Stimulated activated effector memory CD8-positive, alpha-beta T cell treated with anti-CD3 and anti-CD28 coated beads, Interleukin-12 subunit alpha, Interleukin-12 subunit beta, amount 100 ng/mL, for 72 hours (primary cell): ENCODE measurements around the gene MAP3K7.
A peak's percentile ranks its signal among the peaks of the same experiment; 100 is the strongest.

Experiments
- ATAC-seq: fragments of 150-1000 bp; cut with Tn5 transposase; 2 replicates; pipeline ENCODE4 v1.10.0; 2021
- DNase-seq, 2 donors: peaks; one replicate each; pipeline ENCODE4 v3.0.0; 2021 to 2022; ENCODE audit warnings: low spot score in 2 of 2
- H3K27ac Mint-ChIP-seq: one replicate; pipeline ENCODE4 v1.8.0; 2022; ENCODE audit warnings: mild to moderate bottlenecking, mixed read lengths
- H3K36me3 Mint-ChIP-seq: one replicate; pipeline ENCODE4 v1.8.0; 2022; ENCODE audit warnings: mild to moderate bottlenecking, mixed read lengths
- H3K4me1 Mint-ChIP-seq: one replicate; pipeline ENCODE4 v1.8.0; 2022; ENCODE audit warnings: mixed read lengths
- H3K4me3 Mint-ChIP-seq: one replicate; pipeline ENCODE4 v1.8.0; 2022; ENCODE audit warnings: mild to moderate bottlenecking, mixed read lengths
- H3K9me3 Mint-ChIP-seq: one replicate; pipeline ENCODE4 v1.8.0; 2022; ENCODE audit warnings: mixed read lengths

The MAP3K7 gene

DNA sequence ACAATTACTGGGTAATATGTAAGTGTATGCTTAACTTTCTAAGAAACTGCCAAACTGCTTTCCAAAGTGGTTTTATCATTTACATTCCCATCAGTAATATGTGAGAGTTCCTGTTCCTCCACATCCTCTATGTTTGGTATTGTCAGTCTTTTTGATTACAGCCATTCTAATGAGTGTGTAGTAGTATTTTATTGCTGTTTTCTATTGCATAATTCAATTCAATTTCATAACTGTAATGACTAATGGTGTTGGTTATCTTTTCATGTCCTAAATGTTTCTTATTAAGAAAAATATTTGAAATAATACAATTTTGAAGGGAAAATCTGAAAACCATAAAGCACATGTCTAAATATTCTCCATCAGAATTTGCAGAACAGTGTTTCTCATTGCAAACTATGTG is 119.3 kb downstream of the MAP3K7 start:
- no peak for ATAC-seq
- Mint-ChIP-seq H3K36me3 (peaks cover 5% of the 10 kb centered on the region), H3K4me1 (peaks cover 59% of the 10 kb centered on the region), H3K9me3 (no peaks in the 10 kb centered on the region), H3K27ac (no peak overlapping the region), H3K4me3 (no peak overlapping the region)
- no peak for DNase-seq

DNA sequence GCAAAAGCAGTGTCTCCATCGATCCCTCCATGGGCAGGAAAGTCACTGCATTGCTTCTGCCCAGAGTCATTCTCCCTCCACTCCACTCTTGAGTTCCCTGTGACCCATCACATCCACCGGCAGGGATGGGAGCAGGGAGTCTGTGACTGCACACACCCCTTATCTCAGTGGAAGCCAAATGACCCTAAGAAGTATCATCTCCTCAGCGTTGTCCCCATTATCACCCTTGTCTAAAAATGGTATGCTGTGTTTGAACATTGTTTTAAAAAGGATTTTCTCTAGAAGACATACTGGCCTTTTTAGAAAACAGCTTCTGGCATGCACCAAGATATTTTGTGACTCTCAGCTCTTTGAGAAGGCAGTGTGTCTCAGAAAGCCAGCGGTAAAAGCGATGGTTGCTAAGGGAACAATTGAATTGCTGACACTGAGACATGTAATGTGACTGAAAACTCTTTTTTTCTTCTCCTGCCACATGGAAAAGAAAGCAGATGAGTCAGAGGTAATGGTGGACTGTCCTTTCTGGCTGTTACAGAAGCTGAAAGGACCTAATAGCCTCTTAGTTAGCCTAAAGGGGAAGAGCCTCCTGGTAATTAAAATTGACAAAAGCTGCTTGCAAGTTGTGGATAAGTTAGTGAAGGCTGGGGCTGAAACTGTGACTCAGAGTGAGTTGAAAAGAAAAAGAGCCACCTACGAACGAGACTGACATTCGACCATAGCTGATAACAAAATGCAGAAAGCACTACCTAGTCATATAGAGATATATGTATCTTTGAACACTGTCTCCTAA is 120.5 kb downstream of the MAP3K7 start:
- H3K36me3 Mint-ChIP-seq = peaks cover 1% of the 10 kb centered on the region
- peak overlapping the region; percentile 76 for H3K27ac Mint-ChIP-seq
- H3K4me1 Mint-ChIP-seq = peaks cover 62% of the 10 kb centered on the region
- DNase-seq (no peak), ATAC-seq (peak; percentile 93)
- H3K4me3 Mint-ChIP-seq = peak overlapping the region; percentile 22
- no peaks in the 10 kb centered on the region for H3K9me3 Mint-ChIP-seq

- H3K4me1 Mint-ChIP-seq = peaks cover 63% of the 10 kb centered on the region
- no peaks in the 10 kb centered on the region for H3K36me3 Mint-ChIP-seq
- H3K27ac Mint-ChIP-seq = peak overlapping the region; percentile 76
- no peaks in the 10 kb centered on the region for H3K9me3 Mint-ChIP-seq
- no peak overlapping the region for H3K4me3 Mint-ChIP-seq
- ATAC-seq (no peak), DNase-seq (no peak)
These were observed 121.2 kb downstream of the MAP3K7 start for GRCh38 chr6:90465686-90466085.

GRCh38 chr6:90464507-90464906 is 122.4 kb downstream of the MAP3K7 start:
- DNase-seq (no peak), ATAC-seq (no peak)
- H3K36me3 Mint-ChIP-seq = no peaks in the 10 kb centered on the region
- H3K27ac Mint-ChIP-seq = no peak overlapping the region
- H3K4me1 Mint-ChIP-seq = peaks cover 75% of the 10 kb centered on the region
- no peaks in the 10 kb centered on the region for H3K9me3 Mint-ChIP-seq
- H3K4me3 Mint-ChIP-seq = no peak overlapping the region

- Mint-ChIP-seq H3K4me1 (peaks cover 81% of the 10 kb centered on the region), H3K9me3 (no peaks in the 10 kb centered on the region)
- no peak for ATAC-seq
These were observed 123.0 kb downstream of the MAP3K7 start for GRCh38 chr6:90463874-90464273.

More at GRCh38 chr6:90463874-90464273, 123.0 kb downstream of the MAP3K7 start:
- no peak for DNase-seq
- Mint-ChIP-seq H3K36me3 (no peaks in the 10 kb centered on the region), H3K27ac (peak overlapping the region; percentile 78), H3K4me3 (peak overlapping the region; percentile 48)
